Endothelial cell of umbilical vein (primary cell): Measurements from ENCODE around the gene SPAG4. TPM values are rescaled to one million over a fixed set of nuclear protein-coding genes. Genes with fewer than 3 reads are reported as not detected.

ENCODE experiments used
- BruUV-seq: library from RNA; stranded (reverse); fragments of 400-500 nt; replicated peaks from 2 replicates; lab custom pipeline; 2021; lab: Mats Ljungman, UMichigan
- CTCF ChIA-PET: fragments of 300-600, 350-600 bp; sonication (Branson Sonifier 250); formaldehyde crosslinking; loops from one replicate; lab custom pipeline; 2021; ENCODE audit warnings: antibody characterized with exemption, inconsistent platforms; lab: Charles Lee
- POLR2A ChIA-PET: fragments of 300-600, 350-600 bp; sonication (Branson Sonifier 250); formaldehyde crosslinking; loops from one replicate; lab custom pipeline; 2021; ENCODE audit warnings: antibody characterized with exemption, inconsistent platforms; lab: Charles Lee
- DNase-seq: peaks from one replicate; pipeline ENCODE4 v3.0.0-alpha.2; 2011; ENCODE audit warnings: low read depth, low spot score
- FAIRE-seq: peaks from 2 replicates; lab custom pipeline; 2011; peaks lifted over from hg19 to GRCh38; lab: Jason Lieb, UNC
- H2AFZ ChIP-seq: 2 replicates; pipeline ENCODE4 v1.6.0; 2012; ENCODE audit warnings: low read depth, low read length, control low read depth, inconsistent platforms
- H3K27ac ChIP-seq: 2 replicates; pipeline ENCODE4 v1.5.1; 2011; ENCODE audit warnings: low read depth, mild to moderate bottlenecking, control low read depth, low read length, moderate library complexity; ENCODE audit not compliant: insufficient read depth
- H3K27me3 ChIP-seq, 2 experiments: 2 replicates each; pipeline versions ENCODE4 v1.6.0 to v1.6.1; 2011; ENCODE audit warnings: low read length in 2 of 2, mixed read lengths in 1 of 2; ENCODE audit not compliant: control insufficient read depth in 2 of 2, insufficient read depth in 2 of 2
- H3K36me3 ChIP-seq, 2 experiments: 2 replicates in 1 of 2; 3 replicates in 1 of 2; pipeline ENCODE4 v1.5.1; 2011; ENCODE audit warnings: low read length in 2 of 2, mild to moderate bottlenecking in 1 of 2, moderate library complexity in 1 of 2; ENCODE audit not compliant: control insufficient read depth in 2 of 2, insufficient read depth in 2 of 2; ENCODE audit errors: extremely low read depth in 1 of 2
- H3K4me1 ChIP-seq: 3 replicates; pipeline ENCODE4 v1.5.1; 2011; ENCODE audit warnings: mild to moderate bottlenecking, low read length; ENCODE audit not compliant: control insufficient read depth, insufficient read depth; ENCODE audit errors: extremely low read depth
- H3K4me2 ChIP-seq: 2 replicates; pipeline ENCODE4 v1.6.1; 2011; ENCODE audit warnings: low read length, control low read depth, mixed read lengths; ENCODE audit not compliant: insufficient read depth
- H3K4me3 ChIP-seq, 3 experiments: fragments of 200-600 bp in 1 of 3; sonication (generic), shearing (Covaris generic) in 1 of 3; replicated peaks in 1 of 3; 2 replicates each; pipeline ENCODE4 v1.5.1; 2011 to 2016; ENCODE audit warnings: control low read depth in 3 of 3, low read length in 3 of 3, mild to moderate bottlenecking in 2 of 3, inconsistent platforms in 1 of 3, low read depth in 1 of 3, moderate library complexity in 1 of 3; ENCODE audit not compliant: insufficient read depth in 1 of 3
- H3K79me2 ChIP-seq: 2 replicates; pipeline ENCODE4 v1.6.0; 2012; ENCODE audit warnings: low read length, inconsistent platforms; ENCODE audit not compliant: control insufficient read depth, insufficient read depth
- H3K9ac ChIP-seq: replicated peaks from 2 replicates; pipeline ENCODE3; 2011; ENCODE audit warnings: low read length, control low read depth; ENCODE audit not compliant: insufficient read depth; ENCODE audit errors: extremely low read depth
- H3K9me1 ChIP-seq: replicated peaks from 3 replicates; pipeline ENCODE4 v1.6.0; 2011; ENCODE audit warnings: mild to moderate bottlenecking, low read length; ENCODE audit not compliant: control insufficient read depth, insufficient read depth; ENCODE audit errors: extremely low read depth
- H3K9me3 ChIP-seq: replicated peaks from 2 replicates; pipeline ENCODE4 v1.5.1; 2012; ENCODE audit warnings: low read length, inconsistent platforms; ENCODE audit not compliant: control insufficient read depth, insufficient read depth
- H4K20me1 ChIP-seq: replicated peaks from 2 replicates; pipeline ENCODE3; 2011; ENCODE audit warnings: mild to moderate bottlenecking, low read length; ENCODE audit not compliant: control insufficient read depth, insufficient read depth; ENCODE audit errors: extremely low read depth
- EZH2 ChIP-seq: IDR thresholded peaks from 2 replicates; pipeline ENCODE4 v1.6.1; 2012; ENCODE audit warnings: borderline replicate concordance, low read depth, mild to moderate bottlenecking, moderate library complexity, low read length, inconsistent platforms; ENCODE audit not compliant: severe bottlenecking
- GATA2 ChIP-seq: IDR thresholded peaks from 2 replicates; pipeline ENCODE4 v1.7.0; 2011; ENCODE audit warnings: low read depth, mild to moderate bottlenecking, moderate library complexity, mixed read lengths, low read length; ENCODE audit not compliant: insufficient read length, insufficient read depth
- JUN ChIP-seq: IDR thresholded peaks from 2 replicates; pipeline ENCODE4 v1.6.1; 2011; ENCODE audit warnings: borderline replicate concordance, low read depth; ENCODE audit not compliant: insufficient read length, insufficient read depth
- MYC ChIP-seq: IDR thresholded peaks from one replicate; pipeline ENCODE4 v1.6.1; 2011; ENCODE audit warnings: mild to moderate bottlenecking, low read depth, low read length
- dilution Hi-C: fragments of 300-500 bp; cut with MboI; formaldehyde crosslinking; loops from one replicate; pipeline ENCODE4 v1.15.0; 2019; ENCODE audit warnings: low sequenced_read_pairs; ENCODE audit not compliant: extremely low pct_ligation_motif_present
- intact Hi-C: fragments of 100-400 bp; cut with micrococcal nuclease; formaldehyde crosslinking; loops from one replicate; pipeline ENCODE4 v1.10.0; 2022
- polyA plus RNA-seq, 4 experiments: library from polyadenylated mRNA; depleted of rRNA in 3 of 4; stranded (reverse) in 3 of 4; unstranded in 1 of 4; fragments of >200 nt; gene quantifications; 2 replicates each; pipeline versions ENCODE4 v1.2.1 to v1.2.3, GENCODE V29; 2011 to 2012; ENCODE audit warnings: missing spikeins in 1 of 4
- total RNA-seq: library from RNA; stranded (reverse); gene quantifications from 2 replicates; pipeline ENCODE4 v1.2.3, GENCODE V29; 2021
- TF ChIP-seq, protein P1 (sequence below), 2 donors: IDR thresholded peaks; 1 replicate in 1 of 2; 2 replicates in 1 of 2; pipeline ENCODE4 v1.5.1; 2011; ENCODE audit warnings: low read length in 2 of 2, mild to moderate bottlenecking in 2 of 2, moderate library complexity in 2 of 2, control low read depth in 1 of 2, inconsistent platforms in 1 of 2, low read depth in 1 of 2; ENCODE audit not compliant: insufficient read depth in 1 of 2; ENCODE audit errors: extremely low read depth in 1 of 2
- TF ChIP-seq, protein P2 (sequence below): IDR thresholded peaks from 2 replicates; pipeline ENCODE4 v1.6.1; 2011; ENCODE audit not compliant: insufficient read depth, insufficient read length

The SPAG4 gene
- total and polyA plus RNA-seq, 2 donors (not counting 3 experiments of a cell fraction or from before 2014, with no cell fraction given), result 3.7 to 9.5 TPM

DNA sequence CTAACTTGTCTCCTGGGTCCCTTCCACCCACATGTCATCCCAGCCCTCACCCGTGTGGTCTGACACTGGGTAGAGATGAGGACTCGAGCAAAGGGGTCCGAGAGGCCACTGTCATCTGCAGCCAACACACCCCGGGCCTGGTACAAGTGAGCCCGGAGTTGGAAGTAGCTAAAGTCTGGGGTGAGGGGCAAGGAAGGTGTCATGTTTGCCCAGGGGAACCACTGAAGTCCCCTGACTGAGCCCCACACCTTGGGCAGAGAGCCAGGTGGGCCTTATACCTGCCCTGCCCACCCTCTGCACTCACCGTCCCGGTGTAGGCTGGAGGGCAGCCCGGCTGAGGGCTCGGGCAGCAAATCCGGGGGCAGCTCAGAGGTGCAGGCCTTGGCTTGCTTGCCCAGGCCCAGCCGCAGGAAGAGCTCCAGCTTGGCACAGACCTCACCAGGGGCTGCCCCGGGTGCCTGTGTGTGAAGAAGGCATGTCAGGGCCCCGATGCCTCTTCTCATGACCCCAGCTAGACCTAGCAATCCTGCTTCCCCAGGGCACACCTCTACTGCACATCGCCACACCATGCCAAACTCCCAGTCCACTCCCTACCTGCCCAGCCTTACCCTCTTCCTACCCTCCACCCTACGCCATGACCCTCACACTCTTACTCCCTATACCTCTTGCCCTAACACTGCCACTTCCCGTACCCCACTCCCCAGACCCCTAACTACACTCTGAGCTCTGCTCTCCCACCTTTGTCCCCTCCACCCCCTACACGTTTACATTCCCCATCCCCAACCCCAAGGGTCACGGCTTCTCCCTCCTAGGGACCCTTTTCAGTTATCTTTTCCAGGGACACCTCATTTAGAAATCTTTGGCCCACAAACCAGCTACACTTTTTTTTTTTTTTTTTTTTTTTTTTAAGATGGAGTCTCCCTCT, 31.7 kb upstream of the SPAG4 start:
- Histone ChIP-seq H3K36me3 (no peaks in the 10 kb centered on the region), H3K27me3 (no peaks in the 10 kb centered on the region), H3K4me1 (no peaks in the 10 kb centered on the region), H2AFZ (no peak overlapping the region), H3K27ac (no peak overlapping the region), H3K9me3 (no peaks in the 10 kb centered on the region), H3K79me2 (no peaks in the 10 kb centered on the region), H3K9me1 (no peaks in the 10 kb centered on the region), H4K20me1 (no peaks in the 10 kb centered on the region), H3K4me2 (no peak overlapping the region), H3K9ac (no peak overlapping the region), H3K4me3 (no peak overlapping the region)
- dilution Hi-C loops, result no loop called here
- TF ChIP-seq EZH2, result no peak
- TF ChIP-seq MYC, result no peak
- TF ChIP-seq GATA2, result no peak
- TF ChIP-seq, protein P1, sequence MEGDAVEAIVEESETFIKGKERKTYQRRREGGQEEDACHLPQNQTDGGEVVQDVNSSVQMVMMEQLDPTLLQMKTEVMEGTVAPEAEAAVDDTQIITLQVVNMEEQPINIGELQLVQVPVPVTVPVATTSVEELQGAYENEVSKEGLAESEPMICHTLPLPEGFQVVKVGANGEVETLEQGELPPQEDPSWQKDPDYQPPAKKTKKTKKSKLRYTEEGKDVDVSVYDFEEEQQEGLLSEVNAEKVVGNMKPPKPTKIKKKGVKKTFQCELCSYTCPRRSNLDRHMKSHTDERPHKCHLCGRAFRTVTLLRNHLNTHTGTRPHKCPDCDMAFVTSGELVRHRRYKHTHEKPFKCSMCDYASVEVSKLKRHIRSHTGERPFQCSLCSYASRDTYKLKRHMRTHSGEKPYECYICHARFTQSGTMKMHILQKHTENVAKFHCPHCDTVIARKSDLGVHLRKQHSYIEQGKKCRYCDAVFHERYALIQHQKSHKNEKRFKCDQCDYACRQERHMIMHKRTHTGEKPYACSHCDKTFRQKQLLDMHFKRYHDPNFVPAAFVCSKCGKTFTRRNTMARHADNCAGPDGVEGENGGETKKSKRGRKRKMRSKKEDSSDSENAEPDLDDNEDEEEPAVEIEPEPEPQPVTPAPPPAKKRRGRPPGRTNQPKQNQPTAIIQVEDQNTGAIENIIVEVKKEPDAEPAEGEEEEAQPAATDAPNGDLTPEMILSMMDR (IDR thresholded peaks at IDR 0.05; ENCODE audit: extremely low read depth in 1 of 2, insufficient read depth in 1 of 2, low read depth in 1 of 2, low read length in 2 of 2), result no peak
- no peak for TF ChIP-seq JUN
- TF ChIP-seq, protein P2, sequence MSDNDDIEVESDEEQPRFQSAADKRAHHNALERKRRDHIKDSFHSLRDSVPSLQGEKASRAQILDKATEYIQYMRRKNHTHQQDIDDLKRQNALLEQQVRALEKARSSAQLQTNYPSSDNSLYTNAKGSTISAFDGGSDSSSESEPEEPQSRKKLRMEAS, result no peak
- BruUV-seq, result no TSS peak
- DNase-seq (no peak), FAIRE-seq (no peak)
- ChIA-PET POLR2A (no interaction called here), CTCF (interaction anchor here (0.8 to 1.2 kb wide), 3 partner anchors 11 to 20 kb away, joined by 3 to 4 read pairs (median 3); no protein-coding TSS in a partner anchor)
- intact Hi-C loops, result no loop called here
